Liver (tissue), 10 donors: ENCODE measurements around the gene LIFR. TPM values are rescaled to one million over a fixed set of nuclear protein-coding genes. Genes with fewer than 3 reads are reported as not detected.

Experiments
- DNase-seq: peaks from one replicate; pipeline ENCODE4 v3.0.0-alpha.2; 2017; ENCODE audit warnings: low spot score
- H3K27ac ChIP-seq, 2 donors: one replicate each; pipeline ENCODE4 v1.7.0; 2013; ENCODE audit warnings: inconsistent platforms in 2 of 2, low read length in 2 of 2, control low read depth in 1 of 2, low read depth in 1 of 2, mild to moderate bottlenecking in 1 of 2
- H3K27me3 ChIP-seq, 4 donors: one replicate each; pipeline versions ENCODE4 v1.6.1 to v1.7.0; 2013; ENCODE audit warnings: low read length in 3 of 4, inconsistent platforms in 1 of 4, mild to moderate bottlenecking in 1 of 4, moderate library complexity in 1 of 4; ENCODE audit not compliant: control insufficient read depth in 4 of 4, insufficient read depth in 4 of 4
- H3K36me3 ChIP-seq, 4 donors: one replicate each; pipeline versions ENCODE4 v1.6.1 to v1.7.0; 2013; ENCODE audit warnings: low read length in 3 of 4, mild to moderate bottlenecking in 3 of 4, low read depth in 1 of 4, moderate library complexity in 1 of 4; ENCODE audit not compliant: control insufficient read depth in 4 of 4, insufficient read depth in 3 of 4
- H3K4me1 ChIP-seq, 4 donors: one replicate each; pipeline versions ENCODE4 v1.6.1 to v1.7.0; 2013; ENCODE audit warnings: low read length in 3 of 4, mild to moderate bottlenecking in 3 of 4, moderate library complexity in 1 of 4; ENCODE audit not compliant: control insufficient read depth in 4 of 4, insufficient read depth in 4 of 4
- H3K4me3 ChIP-seq, 3 donors: one replicate each; pipeline versions ENCODE4 v1.6.1 to v1.7.0; 2013; ENCODE audit warnings: low read length in 3 of 3, control low read depth in 1 of 3, low read depth in 1 of 3, mild to moderate bottlenecking in 1 of 3
- H3K9ac ChIP-seq, 2 donors: one replicate each; pipeline ENCODE4 v1.7.0; 2013; ENCODE audit warnings: low read length in 2 of 2, mild to moderate bottlenecking in 2 of 2, moderate library complexity in 2 of 2, control low read depth in 1 of 2, low read depth in 1 of 2
- H3K9me3 ChIP-seq, 4 donors: one replicate each; pipeline versions ENCODE4 v1.6.1 to v1.7.0; 2013; ENCODE audit warnings: low read length in 3 of 4; ENCODE audit not compliant: control insufficient read depth in 4 of 4
- CTCF ChIP-seq: fragments of 150-350 bp; IDR thresholded peaks from 2 replicates; pipeline ENCODE4 v1.5.1; 2017; ENCODE audit warnings: improper control_type of control experiment, low read depth, low read length; ENCODE audit not compliant: missing input control
- EGR1 ChIP-seq, 2 donors: IDR thresholded peaks; 2 replicates each; pipeline ENCODE4 v1.6.1; 2016 to 2018; ENCODE audit warnings: antibody characterized with exemption in 2 of 2, low read depth in 2 of 2
- GABPA ChIP-seq, 2 donors: IDR thresholded peaks in 1 of 2; conservative IDR thresholded peaks in 1 of 2; 2 replicates each; pipeline ENCODE4 v1.6.1; 2016; ENCODE audit warnings: antibody characterized with exemption in 2 of 2, mild to moderate bottlenecking in 1 of 2, moderate library complexity in 1 of 2
- HNF4A ChIP-seq, 2 donors: conservative IDR thresholded peaks; 2 replicates each; pipeline ENCODE4 v1.6.1; 2016; ENCODE audit warnings: antibody characterized with exemption in 2 of 2, mild to moderate bottlenecking in 2 of 2
- JUND ChIP-seq, 2 donors: IDR thresholded peaks; 2 replicates each; pipeline ENCODE4 v1.6.1; 2016; ENCODE audit warnings: antibody characterized with exemption in 2 of 2
- MAX ChIP-seq: IDR thresholded peaks from 2 replicates; pipeline ENCODE4 v1.6.1; 2016; ENCODE audit warnings: antibody characterized with exemption
- RAD21 ChIP-seq, 2 donors: IDR thresholded peaks; 2 replicates each; pipeline ENCODE4 v1.6.1; 2016; ENCODE audit warnings: antibody characterized with exemption in 2 of 2, mild to moderate bottlenecking in 2 of 2
- RXRA ChIP-seq, 2 donors: IDR thresholded peaks; 2 replicates each; pipeline ENCODE4 v1.6.1; 2017 to 2018; ENCODE audit warnings: antibody characterized with exemption in 2 of 2, mild to moderate bottlenecking in 1 of 2
- SP1 ChIP-seq: IDR thresholded peaks from 2 replicates; pipeline ENCODE4 v1.6.1; 2018; ENCODE audit warnings: antibody characterized with exemption, mild to moderate bottlenecking
- TAF1 ChIP-seq: conservative IDR thresholded peaks from 2 replicates; pipeline ENCODE4 v1.6.1; 2016; ENCODE audit warnings: antibody characterized with exemption, mild to moderate bottlenecking
- YY1 ChIP-seq: IDR thresholded peaks from 2 replicates; pipeline ENCODE4 v1.6.1; 2016; ENCODE audit warnings: antibody characterized with exemption, mild to moderate bottlenecking
- WGBS: extraction: QIAGEN DNeasy Blood & Tissue Kit; methylation state at CpG from one replicate; pipeline ENCODE4 v1.1.7; 2013; 5-methylcytosine and 5-hydroxymethylcytosine counted together
- polyA plus RNA-seq, 2 donors: library from polyadenylated mRNA; stranded (reverse) in 1 of 2; unstranded in 1 of 2; fragments of 200-250 nt in 1 of 2; fragments of >200 nt in 1 of 2; fragmentation: Nextera tagmentation in 1 of 2; extraction: Ambion mirVana in 1 of 2; gene quantifications; one replicate each; pipeline versions ENCODE4 v1.2.1 to v1.2.3, GENCODE V29; 2013 to 2015
- small RNA-seq: library from RNA; depleted of rRNA; stranded (forward); fragments of <200 nt; gene quantifications from one replicate; pipeline ENCODE3, GENCODE V24; 2014
- total RNA-seq, 2 donors: library from RNA; depleted of rRNA; stranded (reverse); fragments of >200 nt; gene quantifications; one replicate each; pipeline ENCODE4 v1.2.3, GENCODE V29; 2014
- donor health status: healthy.
- donor health status: healthy.
- donor health status: healthy.
- donor health status: healthy.
- donor health status: healthy.

LIFR gene
- total and polyA plus RNA-seq, 4 donors = 10.5 to 79.7 (median 32.8) TPM

GRCh38 chr5:38426986-38427950 lies 129.2 kb downstream of the LIFR start:
- TF ChIP-seq MAX (no peak), CTCF (no peak)
- no peaks in the 10 kb centered on the region for H3K9me3 ChIP-seq
- WGBS = 79% methylated on average over 9 of the region's 9 CpGs

GRCh38 chr5:38426490-38426889 lies 130.0 kb downstream of the LIFR start:
- Histone ChIP-seq H3K27me3 (no peaks in the 10 kb centered on the region), H3K9ac (no peak overlapping the region), H3K4me3 (no peak overlapping the region), H3K4me1 (no peaks in the 10 kb centered on the region), H3K27ac (no peak overlapping the region), H3K9me3 (no peaks in the 10 kb centered on the region), H3K36me3 (no peaks in the 10 kb centered on the region)
- TF ChIP-seq EGR1 (IDR thresholded peaks at IDR 0.05; ENCODE audit: low read depth in 2 of 2) (no peak), RXRA (IDR thresholded peaks at IDR 0.05) (no peak), GABPA (IDR thresholded peaks at IDR 0.05 in 1 of 2, conservative IDR thresholded peaks at IDR 0.05 in 1 of 2) (no peak), JUND (IDR thresholded peaks at IDR 0.05) (no peak), HNF4A (conservative IDR thresholded peaks at IDR 0.05) (no peak), SP1 (no peak), TAF1 (no peak), RAD21 (IDR thresholded peaks at IDR 0.05) (no peak), YY1 (no peak)
- DNase-seq = no peak
- 90% methylated on average over 1 of the region's 1 CpG for WGBS

More at GRCh38 chr5:38426986-38427950, 129.2 kb downstream of the LIFR start:
- DNase-seq = no peak
- H3K36me3 ChIP-seq = no peaks in the 10 kb centered on the region
- H3K4me1 ChIP-seq = no peaks in the 10 kb centered on the region
- no peak overlapping the region for H3K4me3 ChIP-seq
- H3K27me3 ChIP-seq = no peaks in the 10 kb centered on the region
- H3K9ac ChIP-seq = no peak overlapping the region
- H3K27ac ChIP-seq = no peak overlapping the region

Small RNAs within 50 kb of the gene (small RNA-seq; reads per million reads assigned to genes)
- not detected for gene AC091839.1
- not detected for gene MIR3650
